ENCODE measurements around the gene MCUB. TPM values are rescaled to one million over a fixed set of nuclear protein-coding genes. Genes with fewer than 3 reads are reported as not detected.

The MCUB gene
- total RNA-seq, 2 experiments from 2014 or later: 62.3 to 65.3 TPM

GRCh38 chr4:109729718-109730618 is 169.9 kb downstream of the MCUB start, which contains the start of gene PLA2G12A:
Gene PLA2G12A, minus strand, starts transcription at chr4:109730070. Its CDS starts 261 bp downstream, at chr4:109729809.
- TF ChIP-seq CTCF (IDR thresholded peaks at IDR 0.05): no peak
- ChIA-PET POLR2A (interaction anchor here (0.7 to 1.4 kb wide), 3 partner anchors 9 to 87 kb away, joined by 3 to 6 read pairs (median 3); no protein-coding TSS in a partner anchor), CTCF (interaction anchor here (1.5 to 1.9 kb wide), 3 partner anchors 28 to 296 kb away, joined by 3 to 8 read pairs (median 6); partner anchors contain the start of gene SEC24B)
- peaks cover 19% of the 10 kb centered on the region for H3K4me1 Mint-ChIP-seq (ENCODE audit: low read depth)
- intact Hi-C loops (cut with micrococcal nuclease): no loop called here
- peak within 1 kb of the TSS; percentile 84 for H3K27ac Mint-ChIP-seq
- no peaks in the 10 kb centered on the region for H3K27me3 Mint-ChIP-seq
- peak within 1 kb of the TSS; percentile 90 for H3K4me3 Mint-ChIP-seq
- no peaks in the 10 kb centered on the region for H3K9me3 Mint-ChIP-seq
- peak; percentile 92 for ATAC-seq
- peak; percentile 65 for DNase-seq
- peaks cover 18% of the 10 kb centered on the region for H3K36me3 Mint-ChIP-seq (ENCODE audit: low read depth)

- Mint-ChIP-seq H3K9me3 (no peaks in the 10 kb centered on the region), H3K27me3 (no peaks in the 10 kb centered on the region), H3K4me1 (ENCODE audit: low read depth) (peaks cover 17% of the 10 kb centered on the region), H3K36me3 (ENCODE audit: low read depth) (peaks cover 15% of the 10 kb centered on the region), H3K27ac (peak overlapping the region; percentile 84), H3K4me3 (peak overlapping the region; percentile 90)
- no peak for TF ChIP-seq CTCF (IDR thresholded peaks at IDR 0.05)
- intact Hi-C loops (cut with micrococcal nuclease): no loop called here
- ATAC-seq: no peak
- ChIA-PET POLR2A (interaction anchor here (0.7 to 1.4 kb wide), 4 partner anchors 8 to 170 kb away, joined by 3 to 6 read pairs (median 3); no protein-coding TSS in a partner anchor), CTCF (interaction anchor here (0.8 to 1.9 kb wide), 4 partner anchors 25 to 297 kb away, joined by 3 to 8 read pairs (median 4); partner anchors contain the start of gene SEC24B)
- no peak for DNase-seq
These were observed 170.8 kb downstream of the MCUB start for GRCh38 chr4:109730619-109731545.

- ATAC-seq (no peak), DNase-seq (no peak)
- H3K36me3 Mint-ChIP-seq (ENCODE audit: low read depth): no peaks in the 10 kb centered on the region
- ChIA-PET POLR2A (no interaction called here), CTCF (interaction anchor here (2.0 kb wide), 1 partner anchor 93 kb away, joined by 4 read pairs; no protein-coding TSS in a partner anchor)
- H3K9me3 Mint-ChIP-seq: no peaks in the 10 kb centered on the region
- H3K4me1 Mint-ChIP-seq (ENCODE audit: low read depth): peaks cover 5% of the 10 kb centered on the region
- intact Hi-C loops (cut with micrococcal nuclease): no loop called here
- no peak overlapping the region for H3K4me3 Mint-ChIP-seq
- no peak for TF ChIP-seq CTCF (IDR thresholded peaks at IDR 0.05)
- no peaks in the 10 kb centered on the region for H3K27me3 Mint-ChIP-seq
- no peak overlapping the region for H3K27ac Mint-ChIP-seq
These were observed 173.7 kb downstream of the MCUB start for GRCh38 chr4:109733728-109734127.

GRCh38 chr4:109735566-109736365 is 175.7 kb downstream of the MCUB start:
- DNase-seq (no peak), ATAC-seq (no peak)
- CTCF ChIA-PET: no interaction called here
- no peak overlapping the region for H3K4me3 Mint-ChIP-seq
- intact Hi-C loops (cut with micrococcal nuclease): no loop called here
- no peaks in the 10 kb centered on the region for H3K9me3 Mint-ChIP-seq
- no peaks in the 10 kb centered on the region for H3K27me3 Mint-ChIP-seq
- no peak for TF ChIP-seq CTCF (IDR thresholded peaks at IDR 0.05)
- POLR2A ChIA-PET: no interaction called here
- no peaks in the 10 kb centered on the region for H3K4me1 Mint-ChIP-seq (ENCODE audit: low read depth)
- H3K36me3 Mint-ChIP-seq (ENCODE audit: low read depth): no peaks in the 10 kb centered on the region
- no peak overlapping the region for H3K27ac Mint-ChIP-seq

Other genes starting within 250 kb of the MCUB start
- 10 to 100 TPM; 25.8 to 26.0 TPM for gene SEC24B, start 126.4 kb upstream of the MCUB start, total RNA-seq
- 10 to 100 TPM; 19.1 to 28.3 TPM for gene CASP6, start 143.2 kb downstream of the MCUB start, total RNA-seq
- 10 to 100 TPM; 32.0 to 35.6 TPM for gene PLA2G12A, start 169.8 kb downstream of the MCUB start, total RNA-seq
- gene CFI, start 241.8 kb downstream of the MCUB start, total RNA-seq: not detected